ENCODE measurements around the gene SH3RF3.

DNA sequence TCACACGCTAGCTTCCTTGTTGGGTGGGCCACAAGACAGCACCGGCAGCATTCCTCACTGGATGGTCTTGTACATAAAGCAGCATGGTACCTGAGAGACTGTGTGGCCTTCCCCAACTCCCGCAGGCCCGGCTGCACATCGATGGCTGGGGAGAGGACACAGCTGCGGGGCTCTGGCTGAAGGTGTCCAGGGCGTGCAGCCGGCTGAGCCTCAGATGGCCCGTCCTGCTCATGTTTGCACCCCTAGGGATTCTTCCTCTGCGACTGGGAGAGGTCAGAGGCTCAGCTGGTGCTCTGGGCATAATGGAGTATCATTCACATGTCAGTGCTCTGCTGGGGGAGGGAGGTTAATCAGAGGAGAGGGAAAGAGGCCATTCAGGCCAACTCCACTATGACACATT lies 276.9 kb downstream of the SH3RF3 start:
- TF ChIP-seq RARA (CRISPR knock-in tag; IDR thresholded peaks at IDR 0.05) (no peak), RAD21 (CRISPR knock-in tag; IDR thresholded peaks at IDR 0.05) (no peak), RAD51 (IDR thresholded peaks at IDR 0.05; ENCODE audit: borderline replicate concordance) (no peak), POLR2AphosphoS5 (IDR thresholded peaks at IDR 0.05; ENCODE audit: low read depth, low read length) (no peak), CBX5 (CRISPR knock-in tag; IDR thresholded peaks at IDR 0.05; ENCODE audit: borderline replicate concordance) (no peak), CREB1 (IDR thresholded peaks at IDR 0.05) (no peak), CREB1 (CRISPR knock-in tag; IDR thresholded peaks at IDR 0.05) (no peak), HOXA5 (CRISPR knock-in tag; IDR thresholded peaks at IDR 0.05) (no peak), ZNF773 (CRISPR knock-in tag; IDR thresholded peaks at IDR 0.05; ENCODE audit: borderline replicate concordance) (no peak), SIN3A (IDR thresholded peaks at IDR 0.05; ENCODE audit: borderline replicate concordance, low read depth, low read length) (no peak), IKZF4 (CRISPR knock-in tag; IDR thresholded peaks at IDR 0.05; ENCODE audit: borderline replicate concordance, low read depth, not compliant biosample characterization) (no peak), ZNF546 (CRISPR knock-in tag; conservative IDR thresholded peaks at IDR 0.05) (no peak)
- TF ChIP-seq, protein P1, sequence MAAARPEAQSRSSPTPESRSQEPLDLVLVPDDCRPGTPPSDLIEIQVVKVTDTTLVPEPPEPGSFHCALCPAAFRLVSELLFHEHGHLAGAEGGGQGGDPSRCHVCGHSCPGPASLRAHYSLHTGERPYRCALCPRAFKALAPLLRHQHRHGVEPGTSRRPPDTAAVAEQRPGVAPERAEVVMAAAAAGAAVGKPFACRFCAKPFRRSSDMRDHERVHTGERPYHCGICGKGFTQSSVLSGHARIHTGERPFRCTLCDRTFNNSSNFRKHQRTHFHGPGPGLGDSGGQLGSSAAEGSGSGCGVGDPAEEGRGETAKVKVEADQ (CRISPR knock-in tag; IDR thresholded peaks at IDR 0.05; ENCODE audit: borderline replicate concordance), result no peak
- TF ChIP-seq, protein P2, sequence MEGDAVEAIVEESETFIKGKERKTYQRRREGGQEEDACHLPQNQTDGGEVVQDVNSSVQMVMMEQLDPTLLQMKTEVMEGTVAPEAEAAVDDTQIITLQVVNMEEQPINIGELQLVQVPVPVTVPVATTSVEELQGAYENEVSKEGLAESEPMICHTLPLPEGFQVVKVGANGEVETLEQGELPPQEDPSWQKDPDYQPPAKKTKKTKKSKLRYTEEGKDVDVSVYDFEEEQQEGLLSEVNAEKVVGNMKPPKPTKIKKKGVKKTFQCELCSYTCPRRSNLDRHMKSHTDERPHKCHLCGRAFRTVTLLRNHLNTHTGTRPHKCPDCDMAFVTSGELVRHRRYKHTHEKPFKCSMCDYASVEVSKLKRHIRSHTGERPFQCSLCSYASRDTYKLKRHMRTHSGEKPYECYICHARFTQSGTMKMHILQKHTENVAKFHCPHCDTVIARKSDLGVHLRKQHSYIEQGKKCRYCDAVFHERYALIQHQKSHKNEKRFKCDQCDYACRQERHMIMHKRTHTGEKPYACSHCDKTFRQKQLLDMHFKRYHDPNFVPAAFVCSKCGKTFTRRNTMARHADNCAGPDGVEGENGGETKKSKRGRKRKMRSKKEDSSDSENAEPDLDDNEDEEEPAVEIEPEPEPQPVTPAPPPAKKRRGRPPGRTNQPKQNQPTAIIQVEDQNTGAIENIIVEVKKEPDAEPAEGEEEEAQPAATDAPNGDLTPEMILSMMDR (CRISPR knock-in tag; IDR thresholded peaks at IDR 0.05), result no peak
